Measurements from ENCODE around the gene PMS2. TPM values are rescaled to one million over a fixed set of nuclear protein-coding genes. Genes with fewer than 3 reads are reported as not detected.

PMS2 gene
- total RNA-seq, 4 donors from 2014 or later: 1.4 to 13.1 (median 10.6) TPM

GRCh38 chr7:6032167-6032566 is 23.3 kb upstream of the PMS2 start:
- no peak overlapping the region for H3K27ac ChIP-seq
- peaks cover 0 to 32% (median 16%) of the 10 kb centered on the region in 4 donors for H3K36me3 ChIP-seq
- peaks cover 0 to 10% (median 3%) of the 10 kb centered on the region in 4 donors for H3K4me1 ChIP-seq
- no peaks in the 10 kb centered on the region for H3K9me3 ChIP-seq
- WGBS, 2 donors (ENCODE audit: low coverage in 1 of 2): 74 to 82% methylated on average over 5 of the region's 5 CpGs
- no peak for TF ChIP-seq POLR2AphosphoS5 (IDR thresholded peaks at IDR 0.05)
- TF ChIP-seq CTCF (IDR thresholded peaks at IDR 0.05): no peak
- no peak for TF ChIP-seq EP300 (IDR thresholded peaks at IDR 0.05; ENCODE audit: low read depth)
- in situ Hi-C loops (cut with MboI; ENCODE audit: low pct_ligation_motif_present in 1 of 4, low pct_unique_long_range_greater_than_20kb in 1 of 4, low sequenced_read_pairs in 3 of 4): no loop called here
- intact Hi-C loops (cut with DNase I; ENCODE audit: low total_unique reads): no loop called here
- no peaks in the 10 kb centered on the region for H3K27me3 ChIP-seq
- no peak overlapping the region for H3K4me3 ChIP-seq
- no peak for DNase-seq

DNA sequence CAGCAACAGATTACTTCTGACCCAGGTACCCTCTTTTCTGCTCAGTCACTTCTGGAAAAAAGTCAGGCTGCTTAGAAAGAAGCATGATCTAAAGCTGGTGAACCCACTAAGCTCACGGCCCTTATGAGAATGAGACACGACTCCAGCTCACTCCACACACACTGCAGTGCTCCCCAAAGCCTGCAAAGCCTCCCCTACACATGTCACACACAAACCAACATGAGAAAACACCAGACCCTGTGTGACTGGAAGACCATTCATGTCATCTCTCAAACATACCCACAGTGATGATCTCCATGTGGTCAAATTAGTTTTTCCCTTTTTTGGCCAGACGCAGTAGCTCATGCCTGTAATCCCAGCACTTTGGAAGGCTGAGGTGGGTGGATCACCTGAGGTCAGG is 22.7 kb upstream of the PMS2 start:
- no peak overlapping the region for H3K4me3 ChIP-seq
- peaks cover 0 to 16% (median 9%) of the 10 kb centered on the region in 4 donors for H3K4me1 ChIP-seq
- TF ChIP-seq POLR2A (IDR thresholded peaks at IDR 0.05): no peak
- no peak for TF ChIP-seq CTCF (IDR thresholded peaks at IDR 0.05)
- TF ChIP-seq POLR2AphosphoS5 (IDR thresholded peaks at IDR 0.05): no peak
- no peak for TF ChIP-seq EP300 (IDR thresholded peaks at IDR 0.05; ENCODE audit: low read depth)
- in situ Hi-C loops (cut with MboI; ENCODE audit: low pct_ligation_motif_present in 1 of 4, low pct_unique_long_range_greater_than_20kb in 1 of 4, low sequenced_read_pairs in 3 of 4) (no loop called here), intact Hi-C loops (cut with DNase I; ENCODE audit: low total_unique reads) (no loop called here)
- no peak for DNase-seq
- H3K27ac ChIP-seq: no peak overlapping the region
- H3K36me3 ChIP-seq: peaks cover 0 to 27% (median 13%) of the 10 kb centered on the region in 4 donors
- 80 to 95% methylated on average over 1 to 3 of the region's 3 CpGs for WGBS, 2 donors (ENCODE audit: low coverage in 1 of 2)
- no peaks in the 10 kb centered on the region for H3K9me3 ChIP-seq
- H3K27me3 ChIP-seq: no peaks in the 10 kb centered on the region

DNA sequence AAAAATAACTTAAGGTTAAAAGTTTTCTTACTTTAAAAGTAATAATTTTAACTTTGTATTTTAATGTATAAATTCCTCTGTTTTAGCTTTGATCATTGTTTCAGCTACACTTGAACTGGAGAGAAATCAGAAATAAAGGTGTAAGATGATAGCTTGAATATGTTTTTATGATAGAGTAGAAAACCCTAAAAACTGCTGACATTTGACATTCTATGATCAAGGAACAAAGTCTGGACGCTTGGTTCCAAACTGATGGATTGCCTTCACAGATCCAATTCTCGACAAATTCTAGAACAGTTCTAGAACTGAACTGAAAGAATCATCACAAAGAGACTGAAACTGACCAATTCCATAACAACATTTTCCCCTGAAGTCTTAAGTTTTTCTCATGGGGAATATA is 22.1 kb upstream of the PMS2 start, which contains the start of gene ANKRD61:
Gene ANKRD61 (plus strand): TSS at position 389 of the 400 bp plus-strand sequence. CDS start 0 bp downstream, at position 389.
- H3K27ac ChIP-seq: no peak within 1 kb of the TSS
- no peak for DNase-seq
- no peaks in the 10 kb centered on the region for H3K27me3 ChIP-seq
- no peaks in the 10 kb centered on the region for H3K9me3 ChIP-seq
- WGBS, 2 donors (ENCODE audit: low coverage in 1 of 2): 83 to 92% methylated on average over 1 to 2 of the region's 2 CpGs
- peaks cover 0 to 20% (median 14%) of the 10 kb centered on the region in 4 donors for H3K4me1 ChIP-seq
- H3K4me3 ChIP-seq: no peak within 1 kb of the TSS
- TF ChIP-seq CTCF (IDR thresholded peaks at IDR 0.05): no peak
- TF ChIP-seq POLR2AphosphoS5 (IDR thresholded peaks at IDR 0.05): no peak
- no peak for TF ChIP-seq EP300 (IDR thresholded peaks at IDR 0.05; ENCODE audit: low read depth)
- no peak for TF ChIP-seq POLR2A (IDR thresholded peaks at IDR 0.05)
- intact Hi-C loops (cut with DNase I; ENCODE audit: low total_unique reads) (no loop called here), in situ Hi-C loops (cut with MboI; ENCODE audit: low pct_ligation_motif_present in 1 of 4, low pct_unique_long_range_greater_than_20kb in 1 of 4, low sequenced_read_pairs in 3 of 4) (no loop called here)
- peaks cover 0 to 25% (median 12%) of the 10 kb centered on the region in 4 donors for H3K36me3 ChIP-seq

DNA sequence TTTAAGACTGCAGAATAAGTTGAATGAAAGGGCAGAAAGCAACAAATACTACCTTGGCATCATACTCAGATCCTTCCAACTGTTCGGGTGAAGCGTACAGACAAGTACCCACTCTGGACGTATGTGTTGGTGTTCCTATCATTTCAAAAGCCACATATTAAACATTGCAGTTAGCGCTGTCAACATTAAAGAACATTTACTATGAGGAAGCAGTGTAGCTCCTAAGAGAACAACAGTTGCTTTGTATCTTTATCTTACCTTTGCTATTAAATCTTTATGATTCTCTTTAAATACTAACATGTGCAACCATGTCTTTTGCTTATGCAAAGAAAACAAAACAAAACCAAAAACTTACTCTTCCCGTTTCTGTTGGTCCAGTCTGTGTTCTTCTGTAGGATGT is 19.7 kb upstream of the PMS2 start:
- intact Hi-C loops (cut with DNase I; ENCODE audit: low total_unique reads) (no loop called here), in situ Hi-C loops (cut with MboI; ENCODE audit: low pct_ligation_motif_present in 1 of 4, low pct_unique_long_range_greater_than_20kb in 1 of 4, low sequenced_read_pairs in 3 of 4) (no loop called here)
- TF ChIP-seq CTCF (IDR thresholded peaks at IDR 0.05): no peak
- TF ChIP-seq POLR2A (IDR thresholded peaks at IDR 0.05): no peak
- no peak for TF ChIP-seq EP300 (IDR thresholded peaks at IDR 0.05; ENCODE audit: low read depth)
- TF ChIP-seq POLR2AphosphoS5 (IDR thresholded peaks at IDR 0.05): no peak
- no peak for DNase-seq
- Histone ChIP-seq H3K36me3 (peaks cover 0 to 29% (median 6%) of the 10 kb centered on the region in 4 donors), H3K27me3 (no peaks in the 10 kb centered on the region), H3K9me3 (no peaks in the 10 kb centered on the region), H3K4me1 (peaks cover 0 to 37% (median 24%) of the 10 kb centered on the region in 4 donors), H3K27ac (peak overlapping the region in 2 of 4 donors; percentile 4 to 87), H3K4me3 (no peak overlapping the region)
- WGBS, 2 donors (ENCODE audit: low coverage in 1 of 2): 49 to 57% methylated on average over 5 of the region's 5 CpGs
